MCF 10A (cell line): ENCODE measurements around the gene ZC3H7A. TPM values are rescaled to one million over a fixed set of nuclear protein-coding genes. Genes with fewer than 3 reads are reported as not detected.

Experiments
- BruUV-seq: library from RNA; stranded (reverse); fragments of 400-500 nt; replicated peaks from 2 replicates; lab custom pipeline; 2021; lab: Mats Ljungman, UMichigan
- CTCF ChIA-PET: fragments of 300-600 bp; sonication (Branson Sonifier 250); formaldehyde crosslinking; extraction: SDS; loops from one replicate; lab custom pipeline; 2021; ENCODE audit warnings: antibody characterized with exemption, inconsistent platforms; lab: Yijun Ruan, JAX
- POLR2A ChIA-PET: fragments of 300-600, 350-650 bp; sonication (Branson Sonifier 250); formaldehyde crosslinking; extraction: SDS; loops from one replicate; lab custom pipeline; 2020; ENCODE audit warnings: antibody characterized with exemption, inconsistent platforms; lab: Yijun Ruan, JAX
- DNase-seq: peaks from one replicate; pipeline ENCODE4 v3.0.0-alpha.2; 2018; ENCODE audit not compliant: unreplicated experiment
- H3K27ac Mint-ChIP-seq: one replicate; pipeline ENCODE4 v1.8.0; 2022; ENCODE audit warnings: mild to moderate bottlenecking, low read depth, mixed read lengths; ENCODE audit not compliant: unreplicated experiment
- H3K27me3 Mint-ChIP-seq: one replicate; pipeline ENCODE4 v1.8.0; 2022; ENCODE audit warnings: mixed read lengths; ENCODE audit not compliant: insufficient read depth, unreplicated experiment
- H3K36me3 Mint-ChIP-seq: one replicate; pipeline ENCODE4 v1.8.0; 2022; ENCODE audit warnings: mild to moderate bottlenecking, moderate library complexity, mixed read lengths; ENCODE audit not compliant: insufficient read depth, unreplicated experiment
- H3K4me1 Mint-ChIP-seq: one replicate; pipeline ENCODE4 v1.8.0; 2022; ENCODE audit warnings: mixed read lengths; ENCODE audit not compliant: insufficient read depth, unreplicated experiment
- H3K4me3 Mint-ChIP-seq: one replicate; pipeline ENCODE4 v1.8.0; 2022; ENCODE audit warnings: mild to moderate bottlenecking, moderate library complexity, mixed read lengths; ENCODE audit not compliant: unreplicated experiment
- H3K9me3 Mint-ChIP-seq: one replicate; pipeline ENCODE4 v1.8.0; 2022; ENCODE audit warnings: mixed read lengths; ENCODE audit not compliant: unreplicated experiment
- CTCF ChIP-seq: fragments of 200-600 bp; IDR thresholded peaks from one replicate; pipeline ENCODE4 v1.8.0; 2022; ENCODE audit warnings: antibody characterized with exemption, mild to moderate bottlenecking; ENCODE audit not compliant: unreplicated experiment
- intact Hi-C: fragments of 100-400 bp; cut with micrococcal nuclease; formaldehyde crosslinking; loops from 2 replicates; pipeline ENCODE4 v1.14.1; 2022
- total RNA-seq: library from RNA; stranded (reverse); gene quantifications from 2 replicates; pipeline ENCODE4 v1.2.3, GENCODE V29; 2022

ZC3H7A gene
- total RNA-seq, 1 experiment from 2014 or later, result 66.9 TPM

DNA sequence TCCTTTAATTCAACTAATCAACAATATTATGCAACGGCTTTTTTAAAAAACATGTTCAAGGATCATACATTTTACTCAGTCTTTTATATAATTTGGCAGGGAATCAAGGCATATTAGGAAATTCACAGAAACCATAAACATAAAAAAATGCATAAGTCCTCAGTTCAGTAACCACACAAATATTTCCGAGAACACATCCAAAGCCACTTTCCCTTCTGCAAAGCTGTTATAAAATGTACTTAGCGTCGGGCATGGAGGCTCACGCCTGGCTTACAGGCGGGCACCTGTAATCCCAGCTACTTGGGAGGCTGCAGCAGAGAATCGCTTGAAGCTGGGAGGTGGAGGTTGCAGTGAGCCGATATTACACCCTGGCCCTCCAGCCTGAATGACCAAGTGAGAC, 9.7 kb upstream of the ZC3H7A start:
- ChIA-PET CTCF (interaction anchor here (0.6 to 1.3 kb wide), 3 partner anchors 9 to 794 kb away, joined by 3 to 5 read pairs (median 4); partner anchors contain the start of gene ZC3H7A), POLR2A (interaction anchor here (0.8 to 3.7 kb wide), 5 partner anchors 9 to 31 kb away, joined by 3 to 28 read pairs (median 4); partner anchors contain the start of gene ZC3H7A)
- no peaks in the 10 kb centered on the region for H3K27me3 Mint-ChIP-seq
- intact Hi-C loops, result no loop called here
- no peak for TF ChIP-seq CTCF
- no peaks in the 10 kb centered on the region for H3K9me3 Mint-ChIP-seq
- BruUV-seq, result no TSS peak
- DNase-seq, result peak; percentile 70
- H3K4me3 Mint-ChIP-seq, result no peak overlapping the region
- H3K36me3 Mint-ChIP-seq, result peaks cover 5% of the 10 kb centered on the region
- peaks cover 7% of the 10 kb centered on the region for H3K4me1 Mint-ChIP-seq
- H3K27ac Mint-ChIP-seq, result no peak overlapping the region

GRCh38 chr16:11805556-11805955, 8.5 kb upstream of the ZC3H7A start:
- no peak overlapping the region for H3K27ac Mint-ChIP-seq
- DNase-seq, result no peak
- no peaks in the 10 kb centered on the region for H3K27me3 Mint-ChIP-seq
- ChIA-PET CTCF (interaction anchor here (0.6 to 0.7 kb wide), 2 partner anchors 379 to 777 kb away, joined by 3 to 9 read pairs; no protein-coding TSS in a partner anchor), POLR2A (interaction anchor here (1.8 to 3.7 kb wide), 2 partner anchors 8 to 29 kb away, joined by 4 to 28 read pairs; partner anchors contain the start of gene ZC3H7A)
- no TSS peak for BruUV-seq
- H3K36me3 Mint-ChIP-seq, result peaks cover 5% of the 10 kb centered on the region
- no peak overlapping the region for H3K4me3 Mint-ChIP-seq
- no peaks in the 10 kb centered on the region for H3K9me3 Mint-ChIP-seq
- peaks cover 7% of the 10 kb centered on the region for H3K4me1 Mint-ChIP-seq
- intact Hi-C loops, result no loop called here
- TF ChIP-seq CTCF, result no peak

DNA sequence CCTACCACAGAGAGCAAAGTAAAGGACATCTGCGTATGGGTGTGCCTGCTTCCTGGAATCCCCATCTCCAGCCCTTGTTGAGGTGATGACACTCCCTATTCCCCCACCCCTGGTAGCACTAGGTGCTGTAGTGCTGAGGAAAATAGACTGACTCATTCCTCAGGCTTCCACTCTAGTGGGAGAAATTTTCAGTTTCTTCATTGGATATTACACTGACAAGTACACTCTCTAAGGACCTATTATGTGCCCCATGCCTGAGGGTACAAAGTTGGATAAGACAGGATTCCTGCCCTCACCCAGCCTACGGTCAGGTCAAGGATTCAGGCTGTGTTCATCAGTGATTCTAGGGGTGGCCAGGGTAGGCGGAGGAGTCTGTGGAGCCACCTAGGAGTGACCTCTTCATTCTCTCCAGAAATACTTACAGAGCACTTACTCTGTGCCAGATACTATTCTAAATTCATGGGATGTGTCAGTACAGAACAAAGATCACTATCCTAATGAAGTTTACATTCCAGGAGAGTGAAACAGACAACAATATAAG, 4.5 kb upstream of the ZC3H7A start:
- ChIA-PET CTCF (no interaction called here), POLR2A (no interaction called here)
- BruUV-seq, result no TSS peak
- peaks cover 13% of the 10 kb centered on the region for H3K4me1 Mint-ChIP-seq
- H3K4me3 Mint-ChIP-seq, result no peak overlapping the region
- TF ChIP-seq CTCF, result no peak
- peaks cover 10% of the 10 kb centered on the region for H3K36me3 Mint-ChIP-seq
- no peak for DNase-seq
- no peak overlapping the region for H3K27ac Mint-ChIP-seq
- no peaks in the 10 kb centered on the region for H3K27me3 Mint-ChIP-seq
- H3K9me3 Mint-ChIP-seq, result no peaks in the 10 kb centered on the region
- intact Hi-C loops, result no loop called here

DNA sequence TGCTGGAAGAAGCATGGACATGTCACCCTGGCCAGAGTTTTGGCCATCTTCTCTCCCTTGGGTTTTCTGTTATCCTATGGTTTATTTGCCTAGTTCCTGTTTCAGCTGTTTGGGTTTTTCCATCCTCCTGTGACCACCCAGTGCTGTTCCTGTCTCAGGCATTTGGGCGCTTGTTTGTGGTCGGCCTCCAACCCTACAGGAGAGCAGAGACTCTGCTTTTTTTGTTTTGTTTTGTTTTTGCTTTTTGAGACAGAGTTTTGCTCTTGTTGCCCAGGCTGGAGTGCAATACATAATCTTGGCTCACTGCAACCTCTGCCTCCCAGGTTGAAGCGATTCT, 3.3 kb upstream of the ZC3H7A start:
- peaks cover 16% of the 10 kb centered on the region for H3K36me3 Mint-ChIP-seq
- DNase-seq, result no peak
- BruUV-seq, result no TSS peak
- TF ChIP-seq CTCF, result no peak
- H3K27me3 Mint-ChIP-seq, result no peaks in the 10 kb centered on the region
- intact Hi-C loops, result no loop called here
- no peak overlapping the region for H3K27ac Mint-ChIP-seq
- H3K4me3 Mint-ChIP-seq, result no peak overlapping the region
- ChIA-PET CTCF (no interaction called here), POLR2A (no interaction called here)
- H3K4me1 Mint-ChIP-seq, result peaks cover 13% of the 10 kb centered on the region
- H3K9me3 Mint-ChIP-seq, result no peaks in the 10 kb centered on the region
